GM23338 (cell line): ENCODE data around the gene TEAD2. TPM values are rescaled to one million over a fixed set of nuclear protein-coding genes. Genes with fewer than 3 reads are reported as not detected.

Experiments used
- ATAC-seq: fragments of 200-7000 bp; cut with Tn5 transposase; 3 replicates; pipeline ENCODE4 v1.9.1; 2020
- DNase-seq: peaks from one replicate; pipeline ENCODE4 v3.0.0-alpha.2; 2015; ENCODE audit warnings: low spot score
- H2AFZ ChIP-seq: fragments of 200-600 bp; sonication (generic); 2 replicates; pipeline ENCODE4 v1.8.0; 2016; ENCODE audit warnings: antibody characterized with exemption, mild to moderate bottlenecking, moderate library complexity
- H3F3A ChIP-seq: fragments of 200-600 bp; sonication (generic); replicated peaks from 2 replicates; pipeline ENCODE4 v1.8.0; 2017; ENCODE audit warnings: antibody characterized with exemption, mixed run types, low read depth
- H3K27ac ChIP-seq: fragments of 200-600 bp; sonication (generic); 2 replicates; pipeline ENCODE4 v1.6.1; 2016; ENCODE audit warnings: low read depth
- H3K27me3 ChIP-seq: fragments of 200-600 bp; sonication (generic); 2 replicates; pipeline ENCODE4 v1.8.0; 2016; ENCODE audit warnings: mild to moderate bottlenecking, mixed run types, moderate library complexity; ENCODE audit not compliant: insufficient read depth
- H3K36me3 ChIP-seq: fragments of 200-600 bp; sonication (generic); 2 replicates; pipeline ENCODE4 v1.8.0; 2016; ENCODE audit warnings: mild to moderate bottlenecking; ENCODE audit not compliant: insufficient read depth
- H3K4me1 ChIP-seq: fragments of 200-600 bp; sonication (generic); 2 replicates; pipeline ENCODE4 v1.8.0; 2016; ENCODE audit warnings: mild to moderate bottlenecking, moderate library complexity; ENCODE audit not compliant: insufficient read depth
- H3K4me2 ChIP-seq: fragments of 200-600 bp; sonication (generic); 2 replicates; pipeline ENCODE4 v1.7.1; 2017; ENCODE audit warnings: mixed run types
- H3K4me3 ChIP-seq: fragments of 200-600 bp; sonication (generic); 2 replicates; pipeline ENCODE4 v1.6.1; 2016; ENCODE audit warnings: mixed run types
- H3K79me2 ChIP-seq: fragments of 200-600 bp; sonication (generic); replicated peaks from 2 replicates; pipeline ENCODE4 v1.8.0; 2017; ENCODE audit warnings: mild to moderate bottlenecking; ENCODE audit not compliant: insufficient read depth
- H3K9me2 ChIP-seq: fragments of 200-600 bp; sonication (generic); 2 replicates; pipeline ENCODE4 v1.8.0; 2017; ENCODE audit not compliant: insufficient read depth
- H4K20me1 ChIP-seq: fragments of 200-600 bp; sonication (generic); replicated peaks from 2 replicates; pipeline ENCODE4 v1.8.0; 2017; ENCODE audit warnings: mild to moderate bottlenecking; ENCODE audit not compliant: insufficient read depth
- H3K27ac Mint-ChIP-seq: 2 replicates; pipeline ENCODE4 v1.8.0; 2020; ENCODE audit warnings: inconsistent platforms, mild to moderate bottlenecking, moderate library complexity, mixed read lengths
- H3K27me3 Mint-ChIP-seq: 3 replicates; pipeline ENCODE4 v1.8.0; 2022; ENCODE audit warnings: low read depth, mild to moderate bottlenecking, moderate library complexity, mixed read lengths, inconsistent platforms; ENCODE audit not compliant: insufficient read depth, poor library complexity
- H3K36me3 Mint-ChIP-seq: 3 replicates; pipeline ENCODE4 v1.8.0; 2021; ENCODE audit warnings: low read depth, mild to moderate bottlenecking, inconsistent platforms, moderate library complexity, mixed read lengths
- H3K4me1 Mint-ChIP-seq: 3 replicates; pipeline ENCODE4 v1.8.0; 2020; ENCODE audit warnings: mild to moderate bottlenecking, inconsistent platforms, mixed read lengths
- H3K4me3 Mint-ChIP-seq: 3 replicates; pipeline ENCODE4 v1.8.0; 2021; ENCODE audit warnings: moderate library complexity, mild to moderate bottlenecking, inconsistent platforms, mixed read lengths
- H3K9me3 Mint-ChIP-seq: 3 replicates; pipeline ENCODE4 v1.8.0; 2020; ENCODE audit warnings: moderate library complexity, mild to moderate bottlenecking, inconsistent platforms, mixed read lengths
- CREB1 ChIP-seq: fragments of 250-450 bp; sonication (Bioruptor Pico); IDR thresholded peaks from 2 replicates; pipeline ENCODE4 v1.5.0; 2020; ENCODE audit warnings: low read depth, mild to moderate bottlenecking, moderate library complexity
- ETS1 ChIP-seq: IDR thresholded peaks from 2 replicates; pipeline ENCODE4 v1.6.1; 2016; ENCODE audit warnings: antibody characterized with exemption
- EZH2 ChIP-seq: fragments of 200-600 bp; sonication (generic); IDR thresholded peaks from one replicate; pipeline ENCODE4 v1.8.0; 2017; ENCODE audit warnings: antibody characterized with exemption, mild to moderate bottlenecking, low read depth; ENCODE audit not compliant: unreplicated experiment
- EZH2phosphoT487 ChIP-seq: fragments of 200-600 bp; sonication (generic); IDR thresholded peaks from one replicate; pipeline ENCODE4 v1.8.1; 2018; ENCODE audit warnings: antibody characterized with exemption; ENCODE audit not compliant: unreplicated experiment
- JUNB ChIP-seq: IDR thresholded peaks from one replicate; pipeline ENCODE4 v1.6.1; 2016; ENCODE audit warnings: antibody characterized with exemption; ENCODE audit not compliant: unreplicated experiment
- NANOG ChIP-seq: IDR thresholded peaks from 2 replicates; pipeline ENCODE4 v1.6.1; 2016; ENCODE audit warnings: antibody characterized with exemption, borderline replicate concordance
- POLR2AphosphoS5 ChIP-seq: IDR thresholded peaks from 2 replicates; pipeline ENCODE4 v1.6.1; 2016; ENCODE audit warnings: antibody characterized with exemption, low read depth
- STAT1 ChIP-seq: IDR thresholded peaks from one replicate; pipeline ENCODE4 v1.6.1; 2016; ENCODE audit warnings: antibody characterized with exemption; ENCODE audit not compliant: unreplicated experiment
- ZNF114 ChIP-seq: fragments of 250-450 bp; sonication (Bioruptor Pico); IDR thresholded peaks from 2 replicates; pipeline ENCODE4 v1.5.0; 2020; ENCODE audit warnings: mild to moderate bottlenecking, moderate library complexity
- ZNF331 ChIP-seq: fragments of 250-450 bp; sonication (Bioruptor Pico); IDR thresholded peaks from 2 replicates; pipeline ENCODE4 v1.5.0; 2020; ENCODE audit warnings: low read depth, mild to moderate bottlenecking, moderate library complexity
- ZNF462 ChIP-seq: fragments of 250-450 bp; sonication (Bioruptor Pico); IDR thresholded peaks from 2 replicates; pipeline ENCODE4 v1.5.0; 2020; ENCODE audit warnings: mild to moderate bottlenecking, moderate library complexity
- polyA plus RNA-seq: library from polyadenylated mRNA; unstranded; fragments of >200 nt; fragmentation: Nextera tagmentation; extraction: Ambion mirVana; gene quantifications from 2 replicates; pipeline ENCODE4 v1.2.1, GENCODE V29; 2016
- total RNA-seq: library from RNA; depleted of rRNA; stranded (reverse); fragments of >200 nt; shearing (Covaris generic); gene quantifications from 2 replicates; pipeline ENCODE4 v1.2.3, GENCODE V29; 2014
- TF ChIP-seq, protein P1 (sequence below), 2 experiments: fragments of 200-600 bp in 1 of 2; sonication (generic) in 1 of 2; conservative IDR thresholded peaks; 2 replicates each; pipeline versions ENCODE4 v1.5.1 to v1.6.1; 2016 to 2017; ENCODE audit warnings: antibody characterized with exemption in 2 of 2, low read depth in 2 of 2, mild to moderate bottlenecking in 2 of 2, moderate library complexity in 1 of 2
- TF ChIP-seq, protein P2 (sequence below): IDR thresholded peaks from one replicate; pipeline ENCODE4 v1.6.1; 2018; ENCODE audit warnings: antibody characterized with exemption; ENCODE audit not compliant: unreplicated experiment

TEAD2 gene
- total and polyA plus RNA-seq, 2 experiments from 2014 or later = 30.3 to 82.5 TPM

GRCh38 chr19:49371184-49371583 is 9.0 kb upstream of the TEAD2 start:
- H3K9me3 Mint-ChIP-seq = peaks cover 30% of the 10 kb centered on the region

More at GRCh38 chr19:49371184-49371583, 9.0 kb upstream of the TEAD2 start:
- TF ChIP-seq, protein P1, sequence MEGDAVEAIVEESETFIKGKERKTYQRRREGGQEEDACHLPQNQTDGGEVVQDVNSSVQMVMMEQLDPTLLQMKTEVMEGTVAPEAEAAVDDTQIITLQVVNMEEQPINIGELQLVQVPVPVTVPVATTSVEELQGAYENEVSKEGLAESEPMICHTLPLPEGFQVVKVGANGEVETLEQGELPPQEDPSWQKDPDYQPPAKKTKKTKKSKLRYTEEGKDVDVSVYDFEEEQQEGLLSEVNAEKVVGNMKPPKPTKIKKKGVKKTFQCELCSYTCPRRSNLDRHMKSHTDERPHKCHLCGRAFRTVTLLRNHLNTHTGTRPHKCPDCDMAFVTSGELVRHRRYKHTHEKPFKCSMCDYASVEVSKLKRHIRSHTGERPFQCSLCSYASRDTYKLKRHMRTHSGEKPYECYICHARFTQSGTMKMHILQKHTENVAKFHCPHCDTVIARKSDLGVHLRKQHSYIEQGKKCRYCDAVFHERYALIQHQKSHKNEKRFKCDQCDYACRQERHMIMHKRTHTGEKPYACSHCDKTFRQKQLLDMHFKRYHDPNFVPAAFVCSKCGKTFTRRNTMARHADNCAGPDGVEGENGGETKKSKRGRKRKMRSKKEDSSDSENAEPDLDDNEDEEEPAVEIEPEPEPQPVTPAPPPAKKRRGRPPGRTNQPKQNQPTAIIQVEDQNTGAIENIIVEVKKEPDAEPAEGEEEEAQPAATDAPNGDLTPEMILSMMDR (conservative IDR thresholded peaks at IDR 0.05; ENCODE audit: low read depth in 2 of 2) = no peak
- TF ChIP-seq STAT1 (no peak), ZNF331 (CRISPR knock-in tag) (no peak), EZH2phosphoT487 (no peak), ETS1 (no peak), ZNF462 (CRISPR knock-in tag) (no peak), EZH2 (no peak), NANOG (no peak), JUNB (no peak), CREB1 (CRISPR knock-in tag) (no peak), POLR2AphosphoS5 (no peak), ZNF114 (CRISPR knock-in tag) (no peak)
- TF ChIP-seq, protein P2, sequence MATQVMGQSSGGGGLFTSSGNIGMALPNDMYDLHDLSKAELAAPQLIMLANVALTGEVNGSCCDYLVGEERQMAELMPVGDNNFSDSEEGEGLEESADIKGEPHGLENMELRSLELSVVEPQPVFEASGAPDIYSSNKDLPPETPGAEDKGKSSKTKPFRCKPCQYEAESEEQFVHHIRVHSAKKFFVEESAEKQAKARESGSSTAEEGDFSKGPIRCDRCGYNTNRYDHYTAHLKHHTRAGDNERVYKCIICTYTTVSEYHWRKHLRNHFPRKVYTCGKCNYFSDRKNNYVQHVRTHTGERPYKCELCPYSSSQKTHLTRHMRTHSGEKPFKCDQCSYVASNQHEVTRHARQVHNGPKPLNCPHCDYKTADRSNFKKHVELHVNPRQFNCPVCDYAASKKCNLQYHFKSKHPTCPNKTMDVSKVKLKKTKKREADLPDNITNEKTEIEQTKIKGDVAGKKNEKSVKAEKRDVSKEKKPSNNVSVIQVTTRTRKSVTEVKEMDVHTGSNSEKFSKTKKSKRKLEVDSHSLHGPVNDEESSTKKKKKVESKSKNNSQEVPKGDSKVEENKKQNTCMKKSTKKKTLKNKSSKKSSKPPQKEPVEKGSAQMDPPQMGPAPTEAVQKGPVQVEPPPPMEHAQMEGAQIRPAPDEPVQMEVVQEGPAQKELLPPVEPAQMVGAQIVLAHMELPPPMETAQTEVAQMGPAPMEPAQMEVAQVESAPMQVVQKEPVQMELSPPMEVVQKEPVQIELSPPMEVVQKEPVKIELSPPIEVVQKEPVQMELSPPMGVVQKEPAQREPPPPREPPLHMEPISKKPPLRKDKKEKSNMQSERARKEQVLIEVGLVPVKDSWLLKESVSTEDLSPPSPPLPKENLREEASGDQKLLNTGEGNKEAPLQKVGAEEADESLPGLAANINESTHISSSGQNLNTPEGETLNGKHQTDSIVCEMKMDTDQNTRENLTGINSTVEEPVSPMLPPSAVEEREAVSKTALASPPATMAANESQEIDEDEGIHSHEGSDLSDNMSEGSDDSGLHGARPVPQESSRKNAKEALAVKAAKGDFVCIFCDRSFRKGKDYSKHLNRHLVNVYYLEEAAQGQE = no peak
- peaks cover 5% of the 10 kb centered on the region for H3K27me3 Mint-ChIP-seq
- Histone ChIP-seq H3F3A (no peaks in the 10 kb centered on the region), H3K27ac (no peak overlapping the region), H3K9me2 (no peaks in the 10 kb centered on the region), H3K36me3 (no peaks in the 10 kb centered on the region), H3K4me2 (no peak overlapping the region), H4K20me1 (no peaks in the 10 kb centered on the region), H2AFZ (no peak overlapping the region), H3K27me3 (no peaks in the 10 kb centered on the region), H3K4me1 (no peaks in the 10 kb centered on the region), H3K4me3 (no peak overlapping the region), H3K79me2 (no peaks in the 10 kb centered on the region)
- no peak for ATAC-seq
- no peaks in the 10 kb centered on the region for H3K4me1 Mint-ChIP-seq
- H3K4me3 Mint-ChIP-seq = no peak overlapping the region; the same call in 2 of the 3 replicates
- H3K36me3 Mint-ChIP-seq = peaks cover 21% of the 10 kb centered on the region; the same call in 2 of the 3 replicates
- DNase-seq = no peak
- H3K27ac Mint-ChIP-seq = no peak overlapping the region
